Measurements from ENCODE around the gene SYNGAP1. TPM values are rescaled to one million over a fixed set of nuclear protein-coding genes. Genes with fewer than 3 reads are reported as not detected.

Gene SYNGAP1
- total and polyA plus RNA-seq, 9 of the 15 experiments (the other 6 are each of a cell fraction or from before 2014, with no cell fraction given): 0.01 to 22.8 (median 3.2) TPM

- TF ChIP-seq FOSL1 (tag; conservative IDR thresholded peaks at IDR 0.05) (peak; percentile 86), LCOR (CRISPR knock-in tag; IDR thresholded peaks at IDR 0.05) (0 out of 2 replicates have a peak, but pooled peaks have one; percentile 47), PBX2 (CRISPR knock-in tag; IDR thresholded peaks at IDR 0.05; ENCODE audit: low read depth) (no peak), PBX2 (tag; conservative IDR thresholded peaks at IDR 0.05; ENCODE audit: low read depth) (peak; percentile 24; the same call in 1 of the 2 replicates), ZFP1 (CRISPR knock-in tag; IDR thresholded peaks at IDR 0.05) (no peak), PKNOX1 (IDR thresholded peaks at IDR 0.05) (peak; percentile 86), TCF7 (IDR thresholded peaks at IDR 0.05; ENCODE audit: borderline replicate concordance) (no peak), JUN (IDR thresholded peaks at IDR 0.05; ENCODE audit: borderline replicate concordance, low read depth, low read length) (0 out of 2 replicates have a peak, but pooled peaks have one; percentile 39), JUN (CRISPR knock-in tag; IDR thresholded peaks at IDR 0.05; ENCODE audit: borderline replicate concordance) (no peak), ZNF239 (CRISPR knock-in tag; IDR thresholded peaks at IDR 0.05) (no peak), PYGO2 (tag; IDR thresholded peaks at IDR 0.05) (no peak), ZNF197 (CRISPR knock-in tag; IDR thresholded peaks at IDR 0.05; ENCODE audit: low read depth) (no peak), SMARCA4 (IDR thresholded peaks at IDR 0.05) (peak; percentile 28; the same call in 1 of the 2 replicates), NCOA4 (IDR thresholded peaks at IDR 0.05; ENCODE audit: partially characterized antibody) (no peak)
These were observed 39.4 kb downstream of the SYNGAP1 start (continued) for GRCh38 chr6:33459226-33459625.
